ENCODE data around the gene ADAM8.
A peak's percentile ranks its signal among the peaks of the same experiment; 100 is the strongest.
"Not testable (repeated sequence)": the region's sequence is repeated elsewhere in the genome, so short reads cannot be mapped to it uniquely, and the experiment has no call there.

The ADAM8 gene

DNA sequence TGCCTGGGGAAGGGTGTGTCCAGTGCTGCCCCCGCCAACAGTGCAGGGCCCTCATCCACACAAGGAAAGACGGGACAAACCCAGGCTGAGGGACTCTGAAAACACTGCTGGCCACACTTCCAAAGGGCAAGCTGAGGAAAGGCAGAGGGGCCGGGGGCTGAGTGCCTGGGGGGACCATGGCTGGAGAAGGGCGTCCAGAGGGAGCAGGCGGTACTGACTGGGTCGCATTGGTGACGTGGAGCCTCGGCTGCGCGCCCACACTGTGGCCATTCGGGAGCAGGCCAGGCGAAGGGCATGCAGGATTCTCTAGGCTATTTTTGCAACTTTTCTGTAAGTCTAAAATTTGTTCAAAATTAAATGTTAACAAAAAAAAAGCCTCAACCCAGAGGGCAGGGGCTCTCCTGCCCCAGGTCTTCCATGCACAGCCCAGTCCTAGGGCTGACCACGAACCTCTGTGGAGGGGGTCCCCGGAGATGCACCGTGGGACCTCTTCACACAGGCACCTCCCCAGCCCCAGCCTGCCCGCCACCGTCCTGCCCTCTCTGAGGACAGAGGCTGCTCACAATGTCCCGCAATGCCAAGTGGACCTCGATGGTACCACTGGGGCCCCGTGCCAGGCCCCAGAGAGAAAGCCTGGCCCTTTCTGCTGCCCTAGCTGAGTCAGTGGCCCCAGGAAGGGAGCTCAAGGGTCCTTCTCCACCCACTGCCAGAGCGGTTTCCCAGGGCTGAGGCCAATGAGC lies 10.4 kb downstream of the ADAM8 start:
- no peak for DNase-seq

DNA sequence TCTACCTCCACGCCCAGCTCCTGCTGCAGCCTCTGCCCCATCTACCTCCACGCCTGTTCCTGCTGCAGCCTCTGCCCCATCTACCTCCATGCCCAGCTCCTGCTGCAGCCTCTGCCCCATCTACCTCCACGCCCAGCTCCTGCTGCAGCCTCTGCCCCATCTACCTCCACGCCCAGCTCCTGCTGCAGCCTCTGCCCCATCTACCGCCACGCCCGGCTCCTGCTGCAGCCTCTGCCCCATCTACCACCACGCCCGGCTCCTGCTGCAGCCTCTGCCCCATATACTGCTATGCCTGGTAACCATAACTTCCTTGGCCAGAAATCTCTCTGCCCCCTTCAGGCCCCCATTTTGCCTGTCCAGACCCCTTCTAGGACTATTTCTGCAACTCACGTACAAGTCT lies 11.6 kb downstream of the ADAM8 start:
- not testable (repeated sequence) for DNase-seq

DNA sequence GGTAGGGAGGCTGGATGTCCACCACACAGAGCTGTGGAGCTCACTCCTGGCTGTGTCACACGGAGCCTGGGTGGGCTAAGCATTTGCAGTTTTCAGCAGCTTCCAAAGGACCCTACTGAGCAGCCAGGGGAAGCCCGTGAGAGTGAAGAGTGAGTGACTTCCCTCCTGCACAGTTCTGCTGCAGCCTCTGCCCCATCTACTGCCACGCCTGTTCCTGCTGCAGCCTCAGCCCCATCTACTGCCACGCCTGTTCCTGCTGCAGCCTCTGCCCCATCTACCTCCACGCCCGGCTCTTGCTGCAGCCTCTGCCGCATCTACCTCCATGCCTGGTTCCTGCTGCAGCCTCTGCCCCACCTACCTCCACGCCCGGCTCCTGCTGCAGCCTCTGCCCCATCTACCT lies 12.2 kb downstream of the ADAM8 start:
- no peak for DNase-seq

DNA sequence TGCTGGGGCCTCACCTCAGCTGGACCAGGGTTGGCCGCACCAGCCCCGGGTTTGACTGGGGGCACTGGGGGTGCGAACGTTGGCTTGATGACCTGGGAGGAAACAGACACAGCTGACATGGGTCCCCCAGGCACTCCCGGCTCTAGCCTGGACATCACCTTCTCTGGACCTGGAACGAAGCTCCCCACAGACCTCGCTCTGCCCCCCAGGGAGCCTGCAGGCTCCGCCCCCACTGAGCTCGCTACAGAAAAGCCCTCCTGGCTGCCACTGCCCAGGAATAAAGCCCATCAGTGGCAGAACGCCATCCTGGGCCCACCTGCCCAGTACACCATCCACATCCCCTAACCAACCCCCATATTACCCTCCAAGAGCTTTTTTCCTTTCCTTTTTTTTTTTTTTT lies 13.0 kb downstream of the ADAM8 start:
- DNase-seq: no peak

DNA sequence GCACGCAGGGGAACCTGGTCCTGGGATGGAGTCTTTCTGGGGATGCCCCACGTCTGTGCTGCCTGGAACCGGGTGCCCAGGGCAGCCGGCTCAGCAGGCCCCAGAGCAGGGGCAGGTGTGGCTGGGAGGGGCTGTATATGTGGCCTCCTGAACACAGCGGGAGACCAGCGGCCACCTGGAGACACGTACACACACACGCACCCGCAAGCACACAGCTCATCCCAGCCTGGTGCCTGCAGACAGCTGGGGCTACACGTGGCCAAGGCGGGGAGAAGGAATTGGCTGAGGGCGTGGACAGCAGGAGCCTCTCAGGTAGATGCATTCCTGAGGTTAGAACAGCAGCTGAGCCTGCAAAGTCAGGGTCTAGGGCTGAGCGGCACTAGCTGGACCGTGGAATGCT lies 14.0 kb downstream of the ADAM8 start:
- DNase-seq: no peak

DNA sequence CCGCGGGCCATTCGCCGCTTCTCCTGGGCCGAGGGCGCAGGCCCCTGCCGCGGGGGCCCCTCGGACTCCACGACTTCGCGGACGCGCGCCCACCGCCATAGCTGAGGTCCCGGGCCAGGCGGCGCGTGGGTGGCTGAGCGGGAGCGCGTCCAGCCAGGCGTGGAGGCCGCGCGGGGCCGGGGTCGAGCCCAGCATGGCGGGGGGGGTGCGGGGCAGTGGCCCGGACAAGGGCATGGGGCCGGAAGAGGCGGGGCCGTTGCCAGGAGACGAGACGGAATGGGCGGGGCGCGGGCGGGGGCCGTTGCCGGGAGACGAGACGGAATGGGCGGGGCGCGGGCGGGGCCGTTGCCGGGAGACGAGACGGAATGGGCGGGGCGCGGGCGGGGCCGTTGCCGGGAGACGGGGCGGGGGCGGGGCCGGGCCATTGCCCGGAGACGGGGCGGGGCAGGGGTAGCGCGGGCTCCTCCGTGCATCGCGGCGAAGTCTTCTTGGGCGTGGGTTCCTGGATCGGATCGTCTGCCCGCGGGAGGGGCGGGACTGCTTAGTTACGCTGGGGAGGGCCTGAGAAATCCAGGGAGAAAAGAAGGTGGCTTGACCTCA lies 14.8 kb downstream of the ADAM8 start:
- peak; percentile 92 for DNase-seq

DNA sequence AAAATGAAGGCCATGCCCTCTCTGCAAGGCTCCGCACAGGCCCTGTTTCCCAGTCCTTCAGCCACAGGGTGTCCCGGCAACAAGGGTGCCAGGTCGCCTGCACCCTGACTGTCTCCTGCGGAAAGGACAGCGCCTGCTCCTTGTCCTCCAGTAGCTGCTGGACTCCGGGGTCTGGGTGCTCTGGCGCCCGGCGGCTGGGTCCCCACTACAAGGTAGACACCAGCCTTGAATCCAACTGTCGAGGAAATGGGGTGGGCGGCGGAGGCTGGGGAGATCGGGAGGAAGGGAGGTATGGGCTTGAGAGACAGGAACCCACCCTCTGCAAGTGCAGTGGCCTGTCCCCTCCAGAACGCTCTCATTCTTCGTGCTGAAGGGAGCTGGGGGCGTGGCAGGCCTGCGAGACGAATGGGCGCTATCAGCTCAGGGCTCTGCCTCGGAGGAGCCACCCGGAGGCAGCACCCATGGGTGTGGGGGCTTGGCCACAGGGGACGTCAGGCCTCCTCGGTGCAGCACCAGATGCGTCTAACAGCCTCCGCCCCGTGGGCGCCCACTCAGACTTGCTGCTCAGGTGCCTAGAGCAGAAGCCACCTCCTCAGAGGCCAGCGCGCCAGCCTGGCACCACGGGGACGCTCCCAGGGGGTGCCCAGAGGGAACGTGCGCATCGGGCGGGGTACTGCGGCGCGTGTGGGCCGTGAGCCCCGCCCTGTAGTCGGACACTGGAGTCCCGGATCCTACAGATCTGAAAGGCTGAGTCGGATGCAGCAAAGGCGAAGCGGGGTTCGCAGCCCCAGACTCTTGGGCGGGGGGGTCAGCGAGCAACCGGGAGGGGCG lies 15.6 kb downstream of the ADAM8 start:
- DNase-seq: peak; percentile 89

DNA sequence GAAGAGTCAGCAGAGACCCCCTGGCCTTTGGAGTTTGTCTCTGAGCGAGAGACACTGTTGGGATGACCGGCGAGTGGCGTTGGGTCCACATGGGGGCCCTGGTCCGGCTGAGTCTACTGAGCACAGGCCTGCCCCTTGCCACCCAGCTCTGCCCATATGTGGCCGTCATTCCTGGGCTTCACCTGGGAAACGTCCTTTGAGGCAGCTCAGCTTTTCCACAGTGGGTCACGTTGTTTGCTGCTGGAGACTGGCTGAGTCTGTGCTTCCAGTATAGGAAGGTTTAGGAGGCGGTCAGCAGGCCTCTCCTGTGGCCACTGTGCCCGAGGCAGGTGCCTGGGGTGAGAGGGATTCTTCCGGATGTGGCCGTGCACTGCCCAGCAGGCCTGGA lies 17.1 kb downstream of the ADAM8 start:
- no peak for DNase-seq

DNA sequence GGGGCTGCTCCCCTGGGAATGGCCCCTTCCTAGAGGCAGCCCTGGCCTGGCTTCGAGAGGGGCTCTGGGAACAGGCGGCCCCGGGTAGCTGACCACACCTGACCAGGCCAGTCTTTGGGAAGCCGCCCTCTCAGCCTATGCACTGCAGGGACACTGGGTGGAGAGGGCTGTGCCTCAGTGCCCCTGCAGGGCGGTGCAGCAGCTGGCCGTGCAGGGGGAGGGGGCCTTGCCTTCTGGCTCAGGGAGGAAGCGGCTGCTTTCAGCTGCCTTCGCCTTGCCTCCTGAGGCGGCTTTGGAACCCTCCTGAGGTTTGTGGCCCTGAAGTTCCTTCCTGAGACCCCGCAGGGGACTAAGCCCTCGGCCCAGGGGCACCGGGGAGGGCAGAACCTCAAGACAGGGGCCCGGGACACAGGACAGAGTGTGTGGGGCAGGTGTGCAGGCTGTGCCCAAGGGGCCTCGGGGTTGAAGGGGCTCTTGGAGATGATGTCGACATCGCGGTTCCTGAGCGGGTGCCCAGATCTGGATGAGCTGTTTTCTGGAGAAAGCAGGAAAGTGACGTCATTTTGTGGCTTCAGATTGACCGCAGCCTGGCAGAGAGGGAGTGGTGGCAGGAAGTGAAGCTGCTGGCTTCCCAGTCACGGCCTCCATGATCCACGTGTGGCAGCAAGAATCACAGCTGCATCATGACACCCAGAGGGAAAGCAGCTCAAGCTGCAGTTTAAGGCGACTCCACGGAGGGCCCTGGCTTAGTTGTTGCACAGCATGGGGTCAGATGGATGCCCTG lies 17.7 kb downstream of the ADAM8 start:
- DNase-seq: peak; percentile 94

DNA sequence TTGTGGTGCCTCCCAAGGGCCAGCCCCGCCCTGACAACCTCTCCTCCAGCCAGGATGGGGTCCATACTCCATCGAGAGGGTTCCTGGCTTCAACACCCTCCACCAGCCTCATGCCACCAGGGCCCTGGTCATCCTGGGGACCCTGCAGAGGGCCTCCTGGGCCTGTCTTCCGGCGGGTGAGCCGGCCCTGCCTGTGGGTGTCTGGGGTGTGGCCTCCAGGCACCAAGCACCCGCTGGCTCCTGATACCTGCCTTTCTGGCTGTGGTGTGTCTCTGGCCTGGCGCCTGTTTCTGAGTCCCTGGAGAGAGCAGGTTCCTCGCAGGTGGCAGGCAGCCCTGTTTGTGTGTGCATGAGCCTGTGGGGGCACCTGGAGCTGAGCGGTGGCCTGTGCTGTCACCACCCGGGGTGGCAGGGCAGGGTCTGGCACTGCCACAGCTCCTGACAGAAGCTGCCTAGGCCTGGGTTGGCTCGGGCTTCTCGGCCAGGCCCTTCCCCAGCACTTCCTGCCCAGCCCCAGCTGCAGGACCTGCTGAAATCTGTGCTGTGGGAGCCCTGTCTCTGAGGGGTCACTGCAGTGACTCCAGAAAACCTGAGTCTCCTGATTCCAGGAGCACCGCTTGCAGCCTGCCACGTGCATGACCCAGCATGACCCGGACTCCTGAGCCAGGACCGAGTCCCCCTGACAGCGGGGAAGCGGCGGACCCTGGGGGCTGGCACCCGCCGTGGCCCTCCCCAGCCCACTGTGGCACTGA lies 18.4 kb downstream of the ADAM8 start:
- peak; percentile 79 for DNase-seq

DNA sequence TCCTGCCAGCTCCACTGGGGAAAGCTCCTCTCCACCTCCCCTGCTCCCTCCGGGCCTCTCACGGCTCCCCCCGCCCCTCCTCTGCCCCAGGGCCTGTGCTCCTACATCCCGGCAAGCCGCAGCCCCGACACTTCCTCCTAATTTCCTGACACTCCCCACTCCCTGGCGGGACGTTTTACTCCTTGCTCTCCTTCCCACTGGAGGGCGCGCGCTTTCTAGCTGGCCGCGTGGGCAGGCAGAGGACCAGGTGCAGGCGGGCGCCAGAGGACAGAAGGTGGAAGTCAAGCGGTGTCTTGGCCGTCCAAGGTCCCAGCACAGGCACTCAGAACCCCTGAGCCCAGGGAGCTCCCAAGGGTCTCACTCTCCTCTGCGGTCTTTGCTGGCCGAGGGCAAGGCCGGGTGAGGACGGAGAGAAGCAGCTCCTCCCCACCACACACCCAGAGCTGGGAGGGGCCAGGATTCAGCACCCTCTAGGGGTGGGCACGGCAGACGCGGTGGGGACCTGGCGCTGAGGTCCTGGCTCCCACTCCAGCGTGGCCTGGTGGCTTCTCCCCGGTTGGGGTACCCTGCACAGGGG lies 19.1 kb downstream of the ADAM8 start:
- peak; percentile 76 for DNase-seq

DNA sequence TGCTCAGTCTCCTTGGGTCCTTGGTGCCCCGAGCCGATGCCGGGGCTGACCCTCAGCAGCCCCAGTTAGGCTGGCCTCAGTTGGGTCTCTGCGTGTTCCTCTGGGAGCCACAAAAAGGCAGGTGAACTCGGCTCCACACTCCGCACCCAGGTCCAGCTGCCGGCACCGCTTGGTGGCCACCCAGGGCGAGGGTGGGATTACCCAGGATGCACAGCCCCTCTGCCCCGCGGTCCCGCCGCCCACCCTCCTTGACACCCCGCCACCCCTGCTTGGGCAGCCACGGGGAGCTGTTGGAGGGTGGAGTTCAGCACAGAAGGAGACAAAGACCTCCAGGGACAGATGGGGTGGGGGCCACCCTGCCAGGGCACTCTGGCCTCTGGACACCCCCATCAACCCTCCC lies 21.3 kb downstream of the ADAM8 start:
- DNase-seq: no peak

DNA sequence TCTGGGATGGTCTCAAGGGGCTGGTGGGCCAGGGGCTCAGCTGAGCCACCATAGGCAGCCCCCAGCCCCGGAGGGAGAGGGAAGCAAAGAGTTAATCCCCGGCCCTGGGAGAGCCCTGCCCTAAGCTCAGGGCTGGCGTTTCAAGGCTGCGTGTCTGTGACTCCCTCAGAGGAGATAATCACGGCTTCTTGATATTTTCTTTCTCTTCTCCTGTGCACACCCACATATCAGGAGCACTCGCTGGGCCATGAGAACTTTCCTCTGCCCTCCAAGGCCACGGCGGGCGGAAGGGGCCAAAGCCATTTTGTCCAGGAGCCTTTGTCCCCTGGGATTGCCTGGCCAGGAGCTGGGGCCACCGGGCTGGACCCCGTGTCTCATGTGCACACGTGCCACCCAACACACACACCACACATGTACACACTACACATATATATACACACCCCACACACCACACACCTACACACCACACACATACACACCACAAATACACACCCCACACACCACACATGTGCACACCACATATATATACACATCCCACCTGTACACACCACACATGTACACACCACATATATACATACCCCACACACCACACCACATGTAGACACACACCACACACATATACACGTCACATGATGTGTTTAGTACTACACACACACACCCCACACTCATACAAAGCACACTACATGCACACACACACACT lies 22.1 kb downstream of the ADAM8 start:
- no peak for DNase-seq

DNA sequence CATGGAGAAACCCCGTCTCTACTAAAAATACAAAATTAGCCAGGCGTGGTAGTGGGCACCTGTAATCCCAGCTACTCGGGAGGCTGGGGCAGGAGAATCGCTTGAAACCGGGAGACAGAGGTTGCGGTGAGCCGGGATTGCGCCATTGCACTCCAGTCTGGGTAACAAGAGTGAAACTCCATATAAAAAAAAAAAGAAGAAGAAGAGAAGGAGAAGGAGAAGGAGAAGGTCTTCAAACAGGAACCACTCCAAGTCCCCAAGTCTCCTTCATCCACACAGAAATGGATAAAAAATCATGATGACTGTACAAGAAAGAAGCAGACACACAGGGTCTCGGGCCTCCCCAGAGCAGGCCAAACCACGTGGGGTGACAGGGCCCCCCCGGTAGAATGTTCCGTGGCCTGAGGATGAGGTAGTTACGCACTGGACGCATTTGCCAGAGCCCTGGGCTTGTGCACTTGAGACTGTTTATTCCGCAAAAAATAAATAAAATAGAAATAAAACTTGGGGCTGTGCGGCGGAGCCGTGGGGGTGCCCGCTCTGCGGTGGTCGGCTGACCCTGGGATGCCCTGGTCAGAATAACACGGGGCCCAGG lies 23.2 kb downstream of the ADAM8 start:
- DNase-seq: no peak

DNA sequence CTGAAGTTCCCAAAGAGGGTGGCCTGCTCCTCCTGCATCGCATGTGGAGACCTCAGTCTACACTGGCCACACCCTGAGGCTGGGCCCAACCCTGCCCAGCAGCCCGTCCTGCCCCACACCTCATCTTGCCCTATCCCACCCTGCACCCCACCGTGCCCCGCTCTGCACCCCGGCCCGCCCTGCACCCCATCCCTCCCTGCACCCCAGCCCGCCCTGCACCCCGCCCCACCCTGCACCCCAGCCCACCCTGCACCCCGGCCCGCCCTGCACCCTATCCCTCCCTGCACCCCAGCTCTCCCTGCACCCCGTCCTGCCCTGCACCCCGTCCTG lies 24.5 kb downstream of the ADAM8 start:
- DNase-seq: no peak

DNA sequence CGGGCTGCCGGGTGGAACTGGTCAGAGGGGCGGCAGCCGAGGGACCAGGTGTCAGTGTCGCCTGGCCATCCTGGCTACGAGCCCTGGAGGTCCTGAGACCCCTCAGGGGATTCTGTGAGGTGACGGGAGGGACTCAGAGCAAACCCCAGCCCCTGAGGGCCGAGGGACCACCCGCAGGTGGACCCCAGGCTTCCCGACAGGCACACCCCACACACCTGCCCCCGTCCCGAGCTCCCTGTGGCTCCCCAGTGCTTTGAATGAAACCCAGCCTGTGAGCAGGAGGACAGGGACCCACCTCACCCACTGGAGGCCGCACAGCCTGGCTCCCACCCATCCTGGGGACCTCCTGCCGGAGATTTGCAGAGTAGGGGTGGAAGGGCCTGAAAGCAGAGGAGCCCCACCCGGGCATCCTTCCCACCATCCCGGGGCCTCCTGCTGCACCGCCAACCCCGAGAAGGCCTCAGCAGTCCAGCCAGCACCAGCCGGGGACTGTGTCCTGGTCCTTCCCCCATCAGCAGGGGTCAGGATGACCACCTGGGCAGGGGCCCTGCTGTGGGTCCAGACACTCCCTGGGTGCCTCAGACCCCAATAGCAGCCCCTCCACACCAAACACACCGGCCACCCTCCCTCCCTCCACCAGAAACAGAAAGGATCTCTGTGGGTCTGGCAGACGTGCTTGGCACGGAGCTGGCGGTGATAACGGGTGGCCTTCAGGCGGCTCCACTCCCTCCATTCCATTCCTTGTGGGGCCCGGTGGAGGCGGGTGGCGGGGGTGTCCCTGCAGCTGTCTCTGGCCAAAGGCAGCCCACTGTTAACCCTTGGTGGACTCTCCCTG lies 25.1 kb downstream of the ADAM8 start:
- DNase-seq: no peak

DNA sequence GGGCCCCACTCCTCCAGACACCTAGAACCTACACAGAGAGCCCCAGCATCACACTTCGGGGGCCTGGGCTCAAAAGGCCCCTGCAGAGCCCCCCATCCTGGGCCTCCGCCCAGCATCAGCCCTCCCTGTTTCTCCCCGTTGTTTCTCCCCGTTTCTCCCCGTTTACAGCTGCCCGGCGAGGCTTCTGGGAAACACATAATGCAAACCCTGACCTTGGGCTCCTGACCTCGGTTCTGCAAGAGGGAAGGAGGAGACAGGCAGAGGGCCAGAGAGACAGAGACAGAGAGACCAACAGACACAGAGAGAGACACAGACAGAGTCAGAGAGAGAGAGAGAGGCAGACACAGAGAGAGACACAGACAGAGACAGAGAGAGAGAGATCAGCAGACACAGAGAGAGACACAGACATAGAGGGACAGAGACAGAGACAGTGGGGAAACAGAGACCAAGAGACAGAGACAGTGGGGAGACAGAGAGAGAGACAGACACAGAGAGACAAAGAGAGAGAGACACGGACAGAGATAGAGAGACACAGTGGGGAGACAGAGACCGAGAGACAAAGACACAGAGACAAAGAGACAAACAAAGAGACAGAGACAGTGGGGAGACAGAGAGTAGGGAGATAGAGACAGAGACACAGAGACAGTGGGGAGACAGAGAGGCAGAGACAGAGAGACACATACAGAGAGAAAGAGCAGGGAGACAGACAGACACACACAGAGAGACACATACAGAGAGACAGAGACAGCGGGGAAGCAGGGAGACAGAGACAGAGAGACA lies 26.5 kb downstream of the ADAM8 start:
- DNase-seq: no peak

DNA sequence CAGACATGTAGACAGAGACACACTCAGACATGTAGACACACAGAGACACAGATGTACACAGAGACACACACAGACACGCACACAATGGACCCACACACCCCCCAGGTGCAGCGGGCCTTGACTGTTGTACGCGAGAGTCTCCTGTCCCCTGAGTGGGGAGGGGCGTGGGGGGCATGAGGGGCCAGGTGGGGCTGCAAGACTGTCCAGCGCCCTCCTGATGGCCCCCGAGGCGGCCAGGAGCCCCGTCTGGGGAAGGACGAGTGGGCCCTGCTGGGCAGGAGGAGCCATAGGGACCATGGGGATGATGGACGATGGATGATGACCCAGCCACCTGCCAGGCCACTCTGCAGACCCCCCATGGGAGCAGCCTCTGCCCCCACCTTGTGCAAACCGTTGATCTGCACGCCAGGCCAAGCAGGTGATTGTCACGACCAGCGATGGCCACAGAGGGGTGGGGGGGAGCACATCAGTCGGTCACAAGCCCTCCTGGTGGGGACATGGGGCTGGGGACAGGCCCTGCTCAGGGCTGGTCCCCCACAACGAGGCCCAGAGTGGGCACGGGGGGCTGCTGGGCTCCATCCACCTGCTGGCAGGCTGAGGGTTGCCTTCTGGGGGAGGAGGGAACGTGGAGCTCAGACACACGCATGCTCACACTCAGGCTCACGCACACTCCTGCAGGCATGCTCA lies 27.4 kb downstream of the ADAM8 start:
- DNase-seq: no peak

DNA sequence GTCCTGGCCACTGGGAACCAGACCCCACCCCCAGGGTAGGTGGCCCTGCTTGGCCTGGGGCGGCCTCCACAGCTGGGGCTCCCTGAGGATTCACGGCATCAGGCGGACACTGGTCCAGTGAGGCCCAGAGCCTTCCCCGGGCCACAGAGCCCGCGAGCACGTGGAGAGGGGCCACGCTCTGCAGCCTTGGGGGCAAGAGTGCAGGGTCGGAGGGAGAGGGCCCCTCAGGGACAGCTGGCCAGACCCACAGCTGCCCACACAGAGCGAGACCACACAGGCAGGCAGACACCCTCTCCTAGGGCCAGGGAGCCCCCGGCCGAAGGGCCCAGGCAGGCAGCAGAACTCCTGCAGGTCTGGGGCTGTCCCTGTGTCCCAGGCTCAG lies 28.3 kb downstream of the ADAM8 start:
- DNase-seq: no peak

Data from activated CD8-positive, alpha-beta memory T cell treated with anti-CD3 and anti-CD28 coated beads, Interleukin-2, amount 50 U/mL, for 48 hours (primary cell).